ENCODE measurements around the gene PARD3B. TPM values are rescaled to one million over a fixed set of nuclear protein-coding genes. Genes with fewer than 3 reads are reported as not detected.

The PARD3B gene
- polyA plus RNA-seq, 3 donors: not detected

- Mint-ChIP-seq H3K4me3 (no peak overlapping the region), H3K27ac (no peak overlapping the region), H3K36me3 (no peaks in the 10 kb centered on the region), H3K9me3 (no peaks in the 10 kb centered on the region), H3K4me1 (no peaks in the 10 kb centered on the region), H3K27me3 (ENCODE audit: low read depth in 3 of 3) (no peaks in the 10 kb centered on the region)
- no peaks in the 10 kb centered on the region for H3K79me2 ChIP-seq (ENCODE audit: insufficient read depth, low read length)
- 100% methylated on average over 1 of the region's 3 CpGs for WGBS (ENCODE audit: insufficient coverage)
- H3K27me3 ChIP-seq (ENCODE audit: control insufficient read depth in 2 of 2, insufficient read depth in 2 of 2, low read length in 2 of 2): no peaks in the 10 kb centered on the region
- H3K4me1 ChIP-seq (ENCODE audit: control insufficient read depth in 1 of 2, insufficient read depth in 2 of 2, low read length in 2 of 2): no peaks in the 10 kb centered on the region
- H3K4me3 ChIP-seq (replicated peaks in 1 of 3; ENCODE audit: low read depth in 2 of 3, low read length in 3 of 3): no peak overlapping the region
- intact Hi-C loops (cut with micrococcal nuclease): no loop called here
- no peak overlapping the region for H3K4me2 ChIP-seq (replicated peaks; ENCODE audit: extremely low read depth, low read length, poor library complexity, severe bottlenecking)
- H3K36me3 ChIP-seq (replicated peaks in 1 of 2; ENCODE audit: control insufficient read depth in 1 of 2, insufficient read depth in 2 of 2, low read length in 2 of 2): no peaks in the 10 kb centered on the region
- no peak for TF ChIP-seq CTCF (IDR thresholded peaks at IDR 0.05)
- H2AFZ ChIP-seq (ENCODE audit: insufficient read depth, low read depth, low read length, poor library complexity, severe bottlenecking): no peak overlapping the region
- H3K9me3 ChIP-seq (replicated peaks in 1 of 2; ENCODE audit: control insufficient read depth in 1 of 2, insufficient read depth in 1 of 2, low read length in 2 of 2): no peaks in the 10 kb centered on the region
- H3K9ac ChIP-seq (ENCODE audit: insufficient read depth, low read length, poor library complexity, severe bottlenecking): no peak overlapping the region
- no peak overlapping the region for H3K27ac ChIP-seq (ENCODE audit: low read depth in 1 of 2, low read length in 2 of 2)
- no peak for DNase-seq
- no peaks in the 10 kb centered on the region for H4K20me1 ChIP-seq (ENCODE audit: insufficient read depth, low read length)
Observed at GRCh38 chr2:205409411-205409810, 864.1 kb downstream of the PARD3B start.

- no peaks in the 10 kb centered on the region for H3K36me3 Mint-ChIP-seq
Observed at GRCh38 chr2:205411558-205411957, 866.3 kb downstream of the PARD3B start.

More at GRCh38 chr2:205411558-205411957, 866.3 kb downstream of the PARD3B start:
- no peak for TF ChIP-seq CTCF (IDR thresholded peaks at IDR 0.05)
- Histone ChIP-seq H3K9me3 (replicated peaks in 1 of 2; ENCODE audit: control insufficient read depth in 1 of 2, insufficient read depth in 1 of 2, low read length in 2 of 2) (no peaks in the 10 kb centered on the region), H3K4me1 (ENCODE audit: control insufficient read depth in 1 of 2, insufficient read depth in 2 of 2, low read length in 2 of 2) (no peaks in the 10 kb centered on the region), H3K4me2 (replicated peaks; ENCODE audit: extremely low read depth, low read length, poor library complexity, severe bottlenecking) (no peak overlapping the region), H3K4me3 (replicated peaks in 1 of 3; ENCODE audit: low read depth in 2 of 3, low read length in 3 of 3) (no peak overlapping the region), H3K27ac (ENCODE audit: low read depth in 1 of 2, low read length in 2 of 2) (no peak overlapping the region), H3K9ac (ENCODE audit: insufficient read depth, low read length, poor library complexity, severe bottlenecking) (no peak overlapping the region), H2AFZ (ENCODE audit: insufficient read depth, low read depth, low read length, poor library complexity, severe bottlenecking) (no peak overlapping the region), H3K79me2 (ENCODE audit: insufficient read depth, low read length) (no peaks in the 10 kb centered on the region), H4K20me1 (ENCODE audit: insufficient read depth, low read length) (no peaks in the 10 kb centered on the region), H3K27me3 (ENCODE audit: control insufficient read depth in 2 of 2, insufficient read depth in 2 of 2, low read length in 2 of 2) (no peaks in the 10 kb centered on the region), H3K36me3 (replicated peaks in 1 of 2; ENCODE audit: control insufficient read depth in 1 of 2, insufficient read depth in 2 of 2, low read length in 2 of 2) (no peaks in the 10 kb centered on the region)
- no peak for DNase-seq
- 100% methylated on average over 1 of the region's 4 CpGs for WGBS (ENCODE audit: insufficient coverage)
- H3K9me3 Mint-ChIP-seq: peaks cover 0 to 1% (median 0%) of the 10 kb centered on the region in 7 donors
- no peak overlapping the region for H3K27ac Mint-ChIP-seq
- no peaks in the 10 kb centered on the region for H3K27me3 Mint-ChIP-seq (ENCODE audit: low read depth in 3 of 3)
- no peaks in the 10 kb centered on the region for H3K4me1 Mint-ChIP-seq
- intact Hi-C loops (cut with micrococcal nuclease): no loop called here
- H3K4me3 Mint-ChIP-seq: no peak overlapping the region

All from CD14-positive monocyte (primary cell).